Type B pancreatic cell (in vitro differentiated cells): ENCODE data around the gene NAA10. TPM values are rescaled to one million over a fixed set of nuclear protein-coding genes. Genes with fewer than 3 reads are reported as not detected.

Experiments
- DNase-seq: peaks from one replicate; pipeline ENCODE4 v3.0.0; 2021; ENCODE audit warnings: mixed read lengths; ENCODE audit not compliant: unreplicated experiment; ENCODE audit errors: extremely low spot score
- H3K27ac Mint-ChIP-seq: 2 replicates; pipeline ENCODE4 v1.8.0; 2021; ENCODE audit warnings: mild to moderate bottlenecking, mixed read lengths
- H3K27me3 Mint-ChIP-seq: 2 replicates; pipeline ENCODE4 v1.8.0; 2021; ENCODE audit warnings: mixed read lengths
- H3K36me3 Mint-ChIP-seq: 2 replicates; pipeline ENCODE4 v1.8.0; 2021; ENCODE audit warnings: mixed read lengths
- H3K4me1 Mint-ChIP-seq: one replicate; pipeline ENCODE4 v1.8.0; 2021; ENCODE audit warnings: mixed read lengths; ENCODE audit not compliant: unreplicated experiment
- H3K4me3 Mint-ChIP-seq: 2 replicates; pipeline ENCODE4 v1.8.0; 2021; ENCODE audit warnings: mild to moderate bottlenecking, mixed read lengths
- H3K9me3 Mint-ChIP-seq: 2 replicates; pipeline ENCODE4 v1.8.0; 2021; ENCODE audit warnings: mixed read lengths
- microRNA-seq: library from miRNA; unstranded; fragments of <30 nt; microRNA quantifications from one replicate; pipeline ENCODE4, GENCODE V29; 2020
- total RNA-seq: library from RNA; stranded (reverse); gene quantifications from 2 replicates; pipeline ENCODE4 v1.2.1, GENCODE V29; 2021; ENCODE audit warnings: low replicate concordance
- TF ChIP-seq, protein P1 (sequence below): fragments of 200-600 bp; sonication (generic); conservative IDR thresholded peaks from 2 replicates; pipeline ENCODE4 v1.5.0; 2021; ENCODE audit warnings: antibody characterized with exemption, mild to moderate bottlenecking

NAA10 gene
- total RNA-seq, 1 donor from 2014 or later = 82.7 TPM

GRCh38 chrX:153879741-153880439, 54.9 kb downstream of the NAA10 start:
- no peak for DNase-seq
- no peaks in the 10 kb centered on the region for H3K9me3 Mint-ChIP-seq
- no peak overlapping the region for H3K27ac Mint-ChIP-seq
- H3K4me3 Mint-ChIP-seq = no peak overlapping the region
- H3K36me3 Mint-ChIP-seq = no peaks in the 10 kb centered on the region
- H3K27me3 Mint-ChIP-seq = peaks cover 32% of the 10 kb centered on the region
- H3K4me1 Mint-ChIP-seq = peaks cover 5% of the 10 kb centered on the region
- TF ChIP-seq, protein P1, sequence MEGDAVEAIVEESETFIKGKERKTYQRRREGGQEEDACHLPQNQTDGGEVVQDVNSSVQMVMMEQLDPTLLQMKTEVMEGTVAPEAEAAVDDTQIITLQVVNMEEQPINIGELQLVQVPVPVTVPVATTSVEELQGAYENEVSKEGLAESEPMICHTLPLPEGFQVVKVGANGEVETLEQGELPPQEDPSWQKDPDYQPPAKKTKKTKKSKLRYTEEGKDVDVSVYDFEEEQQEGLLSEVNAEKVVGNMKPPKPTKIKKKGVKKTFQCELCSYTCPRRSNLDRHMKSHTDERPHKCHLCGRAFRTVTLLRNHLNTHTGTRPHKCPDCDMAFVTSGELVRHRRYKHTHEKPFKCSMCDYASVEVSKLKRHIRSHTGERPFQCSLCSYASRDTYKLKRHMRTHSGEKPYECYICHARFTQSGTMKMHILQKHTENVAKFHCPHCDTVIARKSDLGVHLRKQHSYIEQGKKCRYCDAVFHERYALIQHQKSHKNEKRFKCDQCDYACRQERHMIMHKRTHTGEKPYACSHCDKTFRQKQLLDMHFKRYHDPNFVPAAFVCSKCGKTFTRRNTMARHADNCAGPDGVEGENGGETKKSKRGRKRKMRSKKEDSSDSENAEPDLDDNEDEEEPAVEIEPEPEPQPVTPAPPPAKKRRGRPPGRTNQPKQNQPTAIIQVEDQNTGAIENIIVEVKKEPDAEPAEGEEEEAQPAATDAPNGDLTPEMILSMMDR = no peak

Small RNA genes within 50 kb of the gene (microRNA-seq; reads per million reads assigned to microRNA genes)
- gene MIR3202-1 = not detected
- not detected for gene MIR3202-2

Other genes with a start within 250 kb of the NAA10 start
- gene SLC6A8, start 247.1 kb downstream of the NAA10 start, total RNA-seq = 19.9 and 56.8 TPM in 2 replicates
- 160 and 223 TPM in 2 replicates for gene BCAP31, start 210.7 kb downstream of the NAA10 start, total RNA-seq
- gene ABCD1, start 210.2 kb downstream of the NAA10 start, total RNA-seq = 6.2 and 8.0 TPM in 2 replicates
- 1.2 and 1.4 TPM in 2 replicates for gene PLXNB3, start 170.8 kb downstream of the NAA10 start, total RNA-seq
- gene SRPK3, start 154.0 kb downstream of the NAA10 start, total RNA-seq = not detected in 2 replicates
- 42.9 and 50.0 TPM in 2 replicates for gene IDH3G, start 140.7 kb downstream of the NAA10 start, total RNA-seq
- gene SSR4, start 140.4 kb downstream of the NAA10 start, total RNA-seq = 271 and 390 TPM in 2 replicates
- 2.7 and 23.9 TPM in 2 replicates for gene PDZD4, start 104.5 kb downstream of the NAA10 start, total RNA-seq
- gene L1CAM, start 48.9 kb downstream of the NAA10 start, total RNA-seq = 2.9 and 12.6 TPM in 2 replicates
- gene AVPR2, start 30.4 kb downstream of the NAA10 start, total RNA-seq = not detected in 2 replicates
- gene ARHGAP4, start 8.8 kb downstream of the NAA10 start, total RNA-seq = 7.7 and 8.8 TPM in 2 replicates
- gene RENBP, start 9.6 kb upstream of the NAA10 start, total RNA-seq = 4.9 and 6.7 TPM in 2 replicates
- gene HCFC1, start 36.8 kb upstream of the NAA10 start, total RNA-seq = 81.2 and 98.0 TPM in 2 replicates
- 14.4 and 15.2 TPM in 2 replicates for gene TMEM187, start 37.7 kb upstream of the NAA10 start, total RNA-seq
- 83.8 and 86.1 TPM in 2 replicates for gene IRAK1, start 84.9 kb upstream of the NAA10 start, total RNA-seq
- gene MECP2, start 162.7 kb upstream of the NAA10 start, total RNA-seq = 32.0 and 37.7 TPM in 2 replicates
- not detected in 2 replicates for gene OPN1LW, start 209.2 kb upstream of the NAA10 start, total RNA-seq
- gene OPN1MW, start 247.6 kb upstream of the NAA10 start, total RNA-seq = not detected in 2 replicates